Fibroblast of skin of scalp (primary cell): Measurements from ENCODE around the gene OSBPL10.
"Not testable (repeated sequence)": the region's sequence is repeated elsewhere in the genome, so short reads cannot be mapped to it uniquely, and the experiment has no call there.

Experiments used
- DNase-seq: peaks from one replicate; pipeline ENCODE4 v3.0.0-alpha.2; 2013

Gene OSBPL10

DNA sequence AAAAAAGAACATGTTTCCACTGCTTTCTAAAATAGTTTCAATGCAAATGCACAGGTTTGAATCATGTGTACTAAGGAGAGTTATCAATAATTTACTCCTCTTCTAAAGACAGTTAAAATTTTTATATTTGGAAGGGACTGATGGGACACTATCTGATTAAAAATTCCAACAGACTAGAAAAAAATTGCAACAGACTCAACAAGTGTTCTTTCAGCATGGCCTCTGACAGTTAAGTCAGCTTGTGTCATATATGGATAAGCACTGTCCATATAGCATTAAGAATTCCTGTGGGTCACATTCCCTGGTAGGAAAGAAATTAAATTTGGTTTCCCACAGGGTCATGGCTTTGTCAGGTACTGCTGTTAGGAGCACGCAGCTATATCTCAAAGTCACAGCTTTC lies 96.8 kb downstream of the OSBPL10 start:
- DNase-seq = no peak

DNA sequence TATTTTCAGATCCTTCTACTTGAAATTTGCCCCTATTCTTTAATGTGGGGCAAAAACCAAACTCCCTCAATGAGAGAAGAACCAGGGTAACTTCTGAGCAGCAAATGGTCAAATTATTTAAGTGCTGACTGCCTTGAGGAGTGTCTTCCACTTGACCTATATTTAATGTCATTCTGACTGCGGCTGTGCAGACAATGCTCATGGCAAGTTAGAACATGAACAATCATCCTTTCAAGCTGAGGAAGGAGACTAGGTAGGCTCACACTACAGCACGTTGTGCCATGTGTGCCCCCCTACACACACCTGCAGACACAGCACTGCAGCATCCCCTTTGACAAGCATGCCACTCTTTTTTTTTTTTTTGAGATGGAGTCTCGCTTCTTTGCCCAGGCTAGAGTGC lies 98.2 kb downstream of the OSBPL10 start:
- DNase-seq = no peak

DNA sequence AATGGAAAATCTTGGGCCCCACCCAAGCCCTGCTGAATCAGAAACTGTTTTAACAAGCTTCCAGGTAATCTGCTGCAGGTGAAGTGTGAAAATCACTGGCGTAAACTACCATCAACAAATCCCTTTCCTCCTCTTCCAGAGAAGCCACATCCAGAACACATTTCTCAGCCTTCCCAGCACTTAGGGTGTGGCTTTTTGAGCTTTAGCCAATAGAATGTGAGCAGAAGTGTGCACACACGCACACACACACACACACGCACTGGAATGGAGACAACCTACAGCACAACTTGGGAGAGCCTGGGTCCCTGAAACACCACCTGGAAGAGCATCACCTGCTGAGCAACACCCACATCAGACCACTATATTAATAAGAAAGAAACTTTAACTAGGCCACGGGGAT lies 98.6 kb downstream of the OSBPL10 start:
- no peak for DNase-seq

DNA sequence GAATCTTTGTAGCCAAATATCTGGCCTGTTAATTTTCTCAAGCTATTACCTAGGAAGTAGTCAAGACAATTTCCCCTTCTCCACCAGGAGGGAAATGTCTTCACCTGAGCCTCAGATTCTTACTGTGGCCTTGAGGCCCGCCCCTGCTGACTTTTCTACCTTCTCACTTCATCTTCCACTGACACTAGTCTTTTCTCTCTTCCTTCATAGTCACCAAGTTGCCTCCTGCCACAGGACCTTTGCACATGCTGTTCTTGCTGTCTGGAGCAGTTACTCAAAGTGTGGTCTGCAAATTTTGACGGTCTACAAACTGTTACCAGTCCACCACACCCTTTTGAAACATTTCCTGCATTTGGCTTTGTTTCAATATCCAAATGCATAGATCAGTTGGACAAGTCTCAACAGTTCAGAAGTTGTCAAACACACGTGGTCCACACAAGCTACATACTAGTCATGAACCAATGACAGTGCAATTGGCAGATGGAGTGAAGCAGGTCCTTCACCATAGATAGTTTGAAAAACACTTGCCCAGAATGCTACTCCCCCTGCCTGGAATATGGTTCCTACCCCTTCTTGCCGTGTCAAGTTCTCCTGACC lies 100.5 kb downstream of the OSBPL10 start:
- no peak for DNase-seq

DNA sequence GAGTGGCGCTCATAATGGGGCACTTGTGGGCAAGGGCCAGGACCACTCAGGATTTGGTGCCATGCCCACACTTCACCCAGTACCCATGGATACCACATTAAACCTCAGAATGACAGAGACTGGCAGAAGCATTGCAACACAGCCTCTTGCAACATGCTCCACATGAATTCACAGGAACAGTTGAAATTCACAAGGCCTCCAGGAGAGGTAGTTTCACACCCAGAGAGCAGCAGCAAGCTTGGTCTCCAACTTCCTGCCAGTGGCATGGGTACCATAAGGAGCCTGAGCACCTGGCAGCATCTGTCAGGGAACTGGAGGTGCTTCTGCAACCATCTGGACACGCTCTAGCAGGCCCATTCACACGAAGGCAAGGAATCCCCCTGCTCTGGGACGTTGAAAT lies 101.0 kb downstream of the OSBPL10 start:
- no peak for DNase-seq

DNA sequence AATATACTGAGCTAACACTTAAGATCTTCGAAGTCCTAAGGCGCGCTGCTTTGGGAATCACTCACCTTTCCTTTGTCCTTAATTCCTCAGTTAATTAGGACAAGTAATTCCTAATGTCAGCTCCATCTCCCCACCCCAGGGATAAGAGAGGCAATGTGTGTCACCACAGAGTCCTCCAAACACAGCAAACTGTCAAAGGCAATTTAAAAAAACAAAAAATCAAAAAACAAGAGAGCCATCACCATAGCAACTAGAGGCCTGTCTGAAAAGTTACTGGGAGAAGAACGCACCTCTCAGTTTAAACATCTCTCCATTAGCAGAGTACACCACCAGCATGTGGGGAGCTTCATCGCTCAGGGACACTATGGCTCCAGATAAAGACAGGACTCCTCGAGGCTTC lies 101.7 kb downstream of the OSBPL10 start:
- DNase-seq = no peak

DNA sequence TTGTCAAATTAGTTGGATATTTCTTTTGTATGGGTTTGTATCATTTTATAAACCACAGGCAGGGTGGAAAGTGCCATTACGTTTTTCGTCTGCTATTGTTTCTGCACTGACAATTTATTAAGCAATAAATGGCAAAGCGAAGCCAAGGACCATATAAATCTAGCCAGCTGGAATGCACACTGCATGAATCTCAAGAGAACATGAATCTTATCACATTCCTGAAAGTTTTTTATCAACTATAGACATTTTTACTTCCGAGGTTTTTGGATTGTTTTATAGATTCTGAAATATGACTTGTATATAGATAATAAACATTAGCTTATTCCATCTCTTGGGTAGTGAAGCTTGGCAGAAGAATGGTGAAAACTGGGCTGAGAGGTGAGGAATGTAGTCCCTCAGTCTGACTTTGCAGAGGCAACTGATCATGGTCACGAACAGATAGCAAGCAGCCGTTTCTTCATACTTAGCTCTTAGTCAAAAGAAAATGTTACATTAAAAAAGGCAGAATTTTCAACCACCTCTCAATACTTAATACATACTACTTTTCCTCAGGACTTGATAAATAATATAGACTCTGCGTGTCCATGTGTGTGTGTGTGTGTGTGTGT lies 102.7 kb downstream of the OSBPL10 start:
- peak; percentile 46 for DNase-seq

DNA sequence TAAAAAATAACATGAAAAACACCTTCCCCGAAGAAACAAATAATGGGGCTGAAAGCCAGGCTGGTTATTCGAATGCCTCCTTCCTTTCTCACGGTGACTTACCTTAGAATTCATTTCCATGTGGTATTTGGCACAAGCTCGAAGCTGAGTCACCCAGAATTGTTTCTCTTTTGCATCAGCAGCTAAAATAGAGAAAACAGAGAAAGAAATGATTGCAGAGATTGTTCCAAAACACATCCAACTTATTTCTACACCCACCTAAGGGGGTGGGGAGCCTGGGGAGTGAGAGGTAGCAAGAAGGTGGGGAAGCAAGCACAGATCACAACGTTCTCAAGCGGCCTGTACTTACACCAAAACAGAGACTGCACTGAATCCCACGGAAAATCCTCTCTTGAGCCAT lies 104.7 kb downstream of the OSBPL10 start:
- DNase-seq = peak; percentile 60

DNA sequence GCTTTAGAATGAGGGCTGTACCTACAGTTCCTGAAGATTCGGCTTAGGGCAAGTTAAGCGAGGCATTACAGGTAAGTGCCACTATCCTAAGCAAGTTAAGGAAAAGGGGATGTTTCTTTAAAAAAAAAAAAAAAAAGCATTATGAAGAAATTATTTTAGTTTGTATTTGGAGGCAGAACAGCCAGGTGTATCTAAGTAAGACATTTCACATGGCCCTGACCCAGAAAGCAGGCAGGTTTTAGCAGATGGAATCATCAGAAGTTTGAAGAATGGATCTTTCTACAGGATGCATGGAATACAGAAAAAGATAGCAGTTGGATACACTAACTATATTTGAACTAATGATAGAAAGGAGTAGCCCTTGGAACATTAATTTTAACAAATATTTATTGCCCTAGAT lies 105.6 kb downstream of the OSBPL10 start:
- no peak for DNase-seq

DNA sequence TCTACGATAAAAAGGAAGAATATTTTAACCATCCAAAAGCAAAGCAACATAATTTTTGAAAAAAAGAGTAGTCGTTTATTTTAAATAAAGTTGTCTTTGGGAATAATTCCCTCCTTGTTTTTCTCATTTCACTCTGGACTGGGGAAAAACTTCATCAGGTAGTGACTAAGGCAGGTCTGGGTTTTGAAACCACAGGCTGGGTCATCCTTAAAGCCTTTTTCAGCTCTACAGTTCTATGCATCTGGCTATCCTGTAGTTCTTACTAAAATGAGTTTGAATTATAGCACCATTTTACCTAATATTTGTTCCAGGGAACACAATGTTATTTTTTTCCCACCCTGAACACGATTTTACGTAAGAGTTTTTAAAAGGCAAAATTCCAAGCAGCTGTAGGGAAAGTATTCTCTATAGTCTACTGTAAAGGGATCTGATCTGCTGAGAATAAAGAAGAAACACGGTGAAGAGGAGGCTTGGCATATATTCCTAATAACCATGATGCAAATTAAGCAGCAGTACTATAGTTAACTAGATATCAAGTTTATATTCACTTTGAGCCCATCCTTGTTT lies 107.7 kb downstream of the OSBPL10 start:
- no peak for DNase-seq

DNA sequence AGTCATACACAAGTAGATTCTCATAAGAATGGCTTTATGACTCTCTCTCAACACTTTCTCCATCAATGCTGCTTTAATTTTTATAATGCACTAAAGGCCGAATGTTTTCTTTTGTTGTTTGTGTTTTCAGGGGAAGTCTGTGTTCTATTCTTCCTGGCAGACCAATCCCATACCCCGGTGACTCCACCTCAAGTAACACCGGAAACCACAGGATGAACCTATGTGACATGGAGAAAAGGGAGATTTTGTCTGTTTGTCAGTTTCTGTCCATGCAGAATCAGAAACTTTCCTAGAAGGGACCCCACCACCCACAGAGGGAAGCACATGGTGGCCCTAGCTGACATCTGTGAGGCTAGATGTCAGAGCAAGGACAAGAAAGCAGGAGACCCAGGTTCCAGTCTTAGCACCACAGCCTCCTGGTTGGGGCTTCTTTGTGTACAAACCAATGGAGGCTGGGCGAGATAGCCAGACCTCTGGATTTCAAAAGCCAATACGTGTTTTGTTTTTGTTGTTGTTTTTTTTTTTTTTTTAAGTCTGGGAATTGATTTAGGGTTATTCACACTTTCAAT lies 109.0 kb downstream of the OSBPL10 start:
- no peak for DNase-seq

DNA sequence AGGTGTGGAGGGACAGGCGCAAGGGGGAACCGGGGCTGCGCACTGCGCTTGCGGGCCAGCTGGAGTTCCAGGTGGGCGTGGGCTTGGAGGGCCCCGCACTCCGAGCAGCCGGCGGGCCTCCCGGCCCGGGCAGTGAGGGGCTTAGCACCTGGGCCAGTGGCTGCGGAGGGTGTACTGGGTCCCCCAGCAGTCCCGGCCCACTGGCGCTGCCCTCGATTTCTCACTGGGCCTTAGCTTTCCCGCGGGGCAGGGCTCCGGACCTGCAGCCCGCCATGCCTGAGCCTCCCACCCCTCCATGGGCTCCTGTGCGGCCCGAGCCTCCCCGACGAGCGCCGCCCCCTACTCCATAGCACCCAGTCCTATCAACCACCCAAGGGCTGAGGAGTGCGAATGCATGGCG lies 111.0 kb downstream of the OSBPL10 start:
- DNase-seq = not testable (repeated sequence)

DNA sequence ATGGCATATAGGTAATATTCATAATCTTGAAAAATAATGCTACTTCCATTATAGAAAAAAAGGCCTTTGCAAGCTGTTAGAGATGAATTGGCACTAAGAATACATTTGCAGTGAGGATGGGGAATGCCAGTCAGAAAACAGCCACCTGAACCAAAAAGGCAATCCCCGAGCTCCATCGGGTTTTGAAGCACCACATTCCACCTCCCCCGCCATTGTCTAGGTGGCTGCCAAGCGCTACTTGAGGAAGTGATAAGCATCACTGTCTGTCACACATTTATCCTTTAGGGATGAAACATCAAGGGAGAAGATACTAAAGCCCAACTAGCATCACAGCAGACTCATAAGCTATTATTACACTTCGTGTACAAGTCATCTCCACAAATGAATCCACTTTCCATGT lies 112.8 kb downstream of the OSBPL10 start:
- DNase-seq = no peak

DNA sequence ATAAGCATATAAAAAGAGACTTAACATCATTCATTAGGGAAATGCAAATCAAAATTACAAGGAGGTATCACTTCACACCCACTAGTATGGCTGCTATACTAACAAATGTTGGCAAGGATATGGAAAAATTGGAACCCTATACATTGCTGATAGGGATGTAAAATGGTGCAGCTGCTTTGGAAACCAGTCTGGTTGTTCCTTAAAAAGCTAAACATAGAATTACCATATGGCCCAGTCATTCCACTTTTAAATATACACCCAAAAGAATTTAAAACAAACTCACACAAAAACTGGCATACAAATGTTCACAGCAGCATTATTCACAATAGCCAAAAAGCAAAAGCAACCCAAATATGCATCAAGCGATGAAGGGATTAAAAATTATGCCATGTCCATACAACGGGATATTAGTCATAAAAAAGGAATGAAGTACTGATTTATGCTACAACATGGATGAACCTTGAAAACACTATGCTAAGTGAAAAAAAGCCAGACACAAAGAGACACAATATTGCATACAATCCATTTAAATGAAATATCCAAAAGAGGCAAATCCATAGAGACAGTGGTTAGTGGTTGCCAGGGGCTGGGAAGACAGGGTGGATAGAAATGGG lies 118.3 kb downstream of the OSBPL10 start:
- peak; percentile 49 for DNase-seq

DNA sequence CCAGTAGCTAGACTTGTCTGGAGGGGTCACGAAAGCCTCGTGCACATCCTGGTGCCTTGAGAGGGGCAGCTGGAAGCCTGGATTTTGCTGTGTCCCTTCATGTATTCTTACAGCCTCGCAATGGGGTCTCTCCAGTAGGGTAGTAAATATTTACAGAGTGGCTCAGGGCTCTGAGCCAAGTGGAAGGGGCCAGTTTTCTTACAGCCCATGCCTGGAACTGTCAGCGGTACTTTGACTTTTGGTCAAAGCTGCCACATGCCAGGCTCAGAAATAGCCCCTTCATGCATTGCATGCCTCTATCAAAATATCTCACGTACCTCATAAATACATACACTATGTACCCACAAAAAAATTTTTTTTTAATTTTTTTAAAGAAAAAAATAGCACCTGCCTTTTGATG lies 119.2 kb downstream of the OSBPL10 start:
- no peak for DNase-seq

DNA sequence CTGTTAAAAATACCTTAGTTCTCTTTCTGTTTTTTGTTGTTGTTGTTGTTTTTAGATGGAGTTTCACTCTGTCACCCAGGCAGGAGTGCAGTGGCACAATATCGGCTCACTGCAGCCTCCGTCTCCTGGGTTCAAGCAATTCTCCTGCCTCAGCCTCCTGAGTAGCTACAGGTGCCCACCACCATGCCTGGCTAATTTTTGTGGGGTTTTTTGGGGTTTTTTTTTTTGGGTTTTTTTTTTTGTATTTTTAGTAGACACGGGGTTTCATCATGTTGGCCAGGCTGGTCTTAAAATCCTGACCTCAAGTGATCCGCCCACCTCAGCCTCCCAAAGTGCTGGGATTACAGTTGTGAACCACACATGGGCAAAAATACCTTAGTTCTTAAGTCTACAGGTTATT lies 120.4 kb downstream of the OSBPL10 start:
- DNase-seq = not testable (repeated sequence)

DNA sequence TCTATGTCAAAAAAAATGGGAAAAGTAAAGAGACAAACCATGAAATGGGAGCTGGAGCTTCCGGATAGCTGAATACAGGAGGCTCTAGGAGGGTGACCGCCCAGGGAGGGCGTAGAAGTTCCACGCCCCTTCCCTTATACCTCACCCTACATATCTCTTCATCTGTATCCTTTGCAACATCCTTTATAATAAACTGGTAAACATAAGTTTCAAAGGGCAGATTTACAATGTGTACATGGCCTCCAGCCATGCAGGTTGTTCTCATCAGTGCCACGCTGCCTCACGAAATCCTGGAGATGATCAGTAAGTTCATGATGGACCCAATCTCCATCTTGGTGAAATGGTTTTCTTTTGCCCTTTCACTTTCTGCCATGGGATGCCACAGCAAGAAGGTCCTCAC lies 121.8 kb downstream of the OSBPL10 start:
- no peak for DNase-seq

DNA sequence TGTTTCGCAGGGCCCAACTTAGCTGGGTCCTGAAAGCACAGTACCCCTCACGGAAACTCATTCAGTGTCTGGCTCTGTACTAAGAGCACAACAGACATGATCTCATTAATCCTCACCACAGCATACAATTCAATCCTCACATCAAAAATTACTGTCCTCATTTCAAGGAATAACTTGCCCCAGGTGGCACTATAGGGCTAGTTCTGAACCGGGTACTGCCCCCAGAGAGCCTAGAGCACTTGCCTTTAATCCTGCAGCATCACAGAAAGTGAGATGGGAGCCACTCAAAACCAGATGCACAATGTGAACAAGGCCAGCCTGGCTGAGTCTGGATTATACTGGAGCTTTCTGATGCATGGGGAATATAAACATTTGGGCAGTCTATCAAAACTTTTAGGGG lies 122.6 kb downstream of the OSBPL10 start:
- peak; percentile 12 for DNase-seq

DNA sequence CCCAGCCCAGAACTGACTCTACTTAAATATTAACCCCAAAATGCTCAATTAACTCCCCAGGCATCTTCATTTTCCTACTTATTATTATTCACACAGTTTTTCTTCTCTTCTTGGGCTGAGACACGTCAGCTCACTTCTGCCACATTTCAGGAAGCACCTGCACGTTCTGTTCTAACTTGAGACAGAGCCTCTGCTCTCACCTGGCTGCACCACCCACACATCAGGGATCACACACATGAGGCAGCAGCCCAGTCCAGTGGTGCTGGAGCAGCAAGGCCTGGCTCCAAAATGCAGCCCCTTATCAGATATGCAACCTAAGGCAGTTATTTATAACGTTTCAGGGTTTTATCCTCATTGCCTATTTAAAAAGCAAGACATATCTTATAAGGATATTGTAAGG lies 127.5 kb downstream of the OSBPL10 start:
- DNase-seq = no peak

DNA sequence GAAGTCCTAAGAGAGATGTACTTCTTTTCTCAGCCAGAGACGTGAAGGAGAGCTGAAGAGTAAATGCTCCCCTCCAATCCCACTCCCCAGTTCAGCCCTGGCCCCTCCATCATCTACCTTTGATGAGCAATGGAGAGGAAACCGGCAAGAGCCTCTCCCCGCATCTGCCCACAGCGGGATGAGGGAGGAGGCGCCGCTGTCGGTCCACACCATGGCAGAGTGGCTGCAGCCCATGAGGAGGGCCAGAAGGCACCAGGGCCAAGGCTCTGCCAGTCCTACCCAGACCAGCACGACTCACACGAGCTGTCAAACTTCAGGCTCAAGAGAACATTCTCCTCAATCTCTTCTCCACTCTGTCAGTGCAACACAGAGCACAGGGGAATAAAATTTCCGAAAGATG lies 129.8 kb downstream of the OSBPL10 start:
- no peak for DNase-seq

DNA sequence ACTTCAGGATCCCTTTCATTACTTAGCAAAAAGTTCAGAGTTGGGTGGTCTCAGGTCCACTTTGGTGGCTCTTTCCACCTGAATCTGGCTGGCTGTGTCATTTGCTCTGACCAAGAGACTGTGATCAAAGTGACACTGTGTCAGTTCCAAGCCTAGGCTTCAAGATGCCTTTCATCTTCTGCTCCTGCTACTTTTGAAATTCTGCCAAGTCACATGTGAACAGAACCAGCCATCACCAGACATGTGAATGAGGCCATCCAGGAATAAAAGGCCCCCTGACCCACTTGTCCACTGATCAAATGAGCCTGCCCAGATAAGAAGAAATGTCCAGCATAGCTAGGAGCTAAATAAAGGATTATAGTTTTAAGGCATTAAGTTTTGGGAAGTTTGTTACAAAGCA lies 132.2 kb downstream of the OSBPL10 start:
- no peak for DNase-seq

DNA sequence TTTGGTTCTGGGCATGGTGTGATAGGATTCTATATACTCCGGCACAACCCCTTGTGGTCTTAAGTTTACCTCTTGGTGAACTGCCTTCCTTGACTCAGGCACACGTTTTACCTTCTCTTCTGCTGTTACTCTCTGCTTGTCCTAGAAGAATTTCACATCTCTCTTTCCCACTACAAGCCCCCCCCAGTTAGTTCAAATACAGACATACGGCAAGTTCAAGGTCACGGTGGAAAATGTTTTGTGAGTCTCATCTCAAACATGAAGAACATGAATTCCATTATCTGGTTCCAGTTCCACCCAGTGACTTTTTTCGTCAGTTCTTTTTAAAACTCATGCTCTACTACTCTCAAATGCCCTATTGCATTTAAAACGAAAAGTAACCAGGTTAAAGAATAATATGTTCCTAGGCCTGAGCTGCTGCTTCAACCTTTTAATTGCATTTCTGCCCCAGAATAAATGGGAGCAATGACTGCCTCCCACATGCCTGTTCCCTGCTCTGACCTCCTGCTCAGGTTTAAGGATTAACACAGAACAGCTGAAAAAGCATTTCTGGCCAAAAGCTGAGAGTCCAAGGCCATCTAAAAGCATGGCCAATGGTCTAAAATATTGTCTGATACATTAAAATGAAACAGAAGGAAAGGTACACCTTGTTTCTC lies 132.8 kb downstream of the OSBPL10 start:
- no peak for DNase-seq

DNA sequence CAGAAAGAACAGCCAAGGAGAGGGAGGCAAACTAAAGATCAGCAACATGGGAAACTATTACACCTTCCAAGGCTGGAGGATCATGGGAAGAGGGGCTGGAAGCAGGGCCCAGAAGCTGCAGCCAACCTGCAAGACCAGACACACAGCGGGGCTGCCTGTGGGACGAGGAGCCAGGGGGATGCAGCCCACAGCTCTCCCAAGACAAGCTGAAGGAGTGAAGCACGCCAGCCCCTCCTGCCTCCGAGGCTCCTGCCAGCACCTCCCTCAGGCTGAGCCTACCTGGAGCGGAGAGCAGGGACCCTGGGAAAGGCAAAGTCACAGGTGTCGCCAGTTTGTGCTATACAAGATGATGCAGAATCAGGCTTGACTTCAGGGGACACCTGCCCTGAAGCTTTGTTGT lies 133.3 kb downstream of the OSBPL10 start:
- no peak for DNase-seq
